GM12865 (cell line): Measurements from ENCODE around the gene PPBP.

Experiments
- DNase-seq: peaks from one replicate; pipeline ENCODE4 v3.0.0; 2010; ENCODE audit warnings: low read depth
- H3K4me3 ChIP-seq: 2 replicates; pipeline ENCODE4 v1.5.1; 2011; ENCODE audit warnings: mild to moderate bottlenecking, low read depth, low read length, control low read depth
- TF ChIP-seq, protein P1 (sequence below): IDR thresholded peaks from 2 replicates; pipeline ENCODE4 v1.5.1; 2011; ENCODE audit warnings: low read length, control low read depth, low read depth, inconsistent platforms; ENCODE audit not compliant: insufficient read depth; ENCODE audit errors: missing control alignments

Gene PPBP, protein sequence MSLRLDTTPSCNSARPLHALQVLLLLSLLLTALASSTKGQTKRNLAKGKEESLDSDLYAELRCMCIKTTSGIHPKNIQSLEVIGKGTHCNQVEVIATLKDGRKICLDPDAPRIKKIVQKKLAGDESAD

DNA sequence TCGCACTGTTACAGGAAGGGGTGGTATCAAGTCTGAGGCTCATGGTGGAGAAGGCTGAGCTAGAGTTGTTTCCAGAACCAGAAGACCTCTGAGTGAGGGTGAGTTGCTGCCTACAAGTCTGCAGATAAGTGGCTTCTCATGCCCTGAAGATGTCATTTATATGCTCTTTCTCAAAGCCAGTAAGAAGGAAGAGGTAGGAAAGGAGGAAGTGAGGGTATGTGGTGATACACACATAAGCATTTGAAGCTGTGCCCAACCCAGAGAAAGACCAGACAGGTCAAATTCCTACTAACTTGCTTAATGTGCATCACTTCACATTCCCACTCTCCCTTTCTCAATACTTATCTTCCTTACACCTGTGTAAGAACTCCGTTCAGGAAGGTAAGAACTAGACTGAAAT lies at the start of gene PPBP:
PPBP (minus strand) TSS at position 130 of the 400 bp plus-strand sequence; CDS start at position 43, 87 bp downstream.
- TF ChIP-seq, protein P1, sequence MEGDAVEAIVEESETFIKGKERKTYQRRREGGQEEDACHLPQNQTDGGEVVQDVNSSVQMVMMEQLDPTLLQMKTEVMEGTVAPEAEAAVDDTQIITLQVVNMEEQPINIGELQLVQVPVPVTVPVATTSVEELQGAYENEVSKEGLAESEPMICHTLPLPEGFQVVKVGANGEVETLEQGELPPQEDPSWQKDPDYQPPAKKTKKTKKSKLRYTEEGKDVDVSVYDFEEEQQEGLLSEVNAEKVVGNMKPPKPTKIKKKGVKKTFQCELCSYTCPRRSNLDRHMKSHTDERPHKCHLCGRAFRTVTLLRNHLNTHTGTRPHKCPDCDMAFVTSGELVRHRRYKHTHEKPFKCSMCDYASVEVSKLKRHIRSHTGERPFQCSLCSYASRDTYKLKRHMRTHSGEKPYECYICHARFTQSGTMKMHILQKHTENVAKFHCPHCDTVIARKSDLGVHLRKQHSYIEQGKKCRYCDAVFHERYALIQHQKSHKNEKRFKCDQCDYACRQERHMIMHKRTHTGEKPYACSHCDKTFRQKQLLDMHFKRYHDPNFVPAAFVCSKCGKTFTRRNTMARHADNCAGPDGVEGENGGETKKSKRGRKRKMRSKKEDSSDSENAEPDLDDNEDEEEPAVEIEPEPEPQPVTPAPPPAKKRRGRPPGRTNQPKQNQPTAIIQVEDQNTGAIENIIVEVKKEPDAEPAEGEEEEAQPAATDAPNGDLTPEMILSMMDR = no peak
- no peak for DNase-seq
- H3K4me3 ChIP-seq = no peak within 1 kb of the TSS

DNA sequence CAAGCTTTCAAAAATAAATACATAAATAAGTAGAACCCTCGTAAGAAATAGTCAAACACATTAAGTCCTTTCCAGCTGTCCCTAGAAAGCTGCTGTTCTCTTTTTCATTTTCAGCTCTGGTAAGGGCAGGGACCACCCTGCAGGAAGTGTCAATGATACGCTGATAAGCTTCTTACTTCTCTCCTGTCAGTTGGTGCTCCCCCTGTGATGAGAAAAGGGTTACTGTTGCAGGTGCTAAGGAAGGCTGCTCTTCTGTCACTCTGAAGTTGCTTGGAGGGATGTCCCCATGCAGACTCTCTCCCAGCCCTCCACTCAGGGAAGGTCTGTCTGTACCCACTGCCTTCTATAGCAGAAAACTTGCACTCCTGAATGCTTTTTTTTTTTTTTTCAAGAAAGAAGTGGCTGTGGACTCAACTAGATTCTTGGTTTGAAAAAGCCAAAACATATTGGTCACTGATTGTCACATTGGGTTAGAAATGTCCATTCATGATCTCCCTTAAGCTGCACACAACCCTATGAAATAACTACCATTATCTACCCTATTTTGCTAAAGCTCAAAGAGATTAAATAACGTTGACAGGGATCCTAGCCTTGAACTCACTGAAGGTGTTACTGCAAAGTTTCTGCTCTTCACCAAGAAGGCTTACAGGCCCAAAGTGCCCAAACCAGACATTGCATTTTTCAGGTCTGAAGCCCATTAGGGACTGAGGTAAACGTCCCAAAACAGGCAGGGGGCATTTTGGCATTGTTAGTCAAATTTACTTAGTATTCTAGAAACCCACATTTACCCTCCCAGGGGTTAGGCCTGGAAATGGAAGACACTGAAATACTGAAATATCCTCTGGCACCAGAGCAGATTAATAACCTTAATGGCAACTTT lies 49.3 kb upstream of the PPBP start:
- no peak overlapping the region for H3K4me3 ChIP-seq
- no peak for DNase-seq
- TF ChIP-seq, protein P1 = no peak

DNA sequence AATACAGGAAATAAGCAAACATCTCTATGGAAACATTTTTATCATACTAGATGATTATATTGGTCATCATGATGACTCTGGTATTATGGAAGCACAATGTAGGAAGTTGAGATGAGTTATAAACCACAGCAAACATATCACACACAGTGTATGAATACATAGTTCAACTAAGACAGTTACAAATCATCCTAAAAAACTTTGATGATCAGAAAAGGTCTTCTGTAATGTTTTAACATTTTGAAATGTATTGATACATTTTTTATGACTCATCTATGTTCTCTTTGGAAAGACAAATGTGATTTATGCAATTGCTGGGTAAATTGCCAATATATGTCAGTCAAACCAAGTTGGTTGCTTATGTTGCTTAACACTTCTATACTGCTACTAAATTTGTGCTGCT lies 45.7 kb upstream of the PPBP start:
- TF ChIP-seq, protein P1 = no peak
- H3K4me3 ChIP-seq = no peak overlapping the region
- DNase-seq = no peak

DNA sequence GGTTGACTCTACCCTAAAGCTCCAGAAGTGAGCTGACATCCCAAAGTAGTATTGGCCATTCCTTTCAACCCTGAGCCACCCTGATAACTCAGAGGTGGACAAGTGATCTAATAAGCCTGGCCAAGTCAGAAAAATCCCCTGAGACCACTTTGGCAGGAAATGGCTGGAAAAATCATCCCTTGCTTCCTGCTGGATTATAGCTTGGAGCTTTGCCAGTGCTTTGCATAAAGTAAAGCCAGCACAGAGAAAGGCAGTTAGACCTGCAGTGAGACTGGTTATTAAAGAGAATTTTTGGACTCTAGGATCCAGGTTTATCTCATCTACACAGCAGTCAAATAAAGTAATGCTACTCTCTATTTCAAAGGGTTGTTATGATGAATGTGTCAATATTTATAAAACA lies 44.1 kb upstream of the PPBP start:
- DNase-seq = no peak
- H3K4me3 ChIP-seq = no peak overlapping the region
- TF ChIP-seq, protein P1 = no peak

DNA sequence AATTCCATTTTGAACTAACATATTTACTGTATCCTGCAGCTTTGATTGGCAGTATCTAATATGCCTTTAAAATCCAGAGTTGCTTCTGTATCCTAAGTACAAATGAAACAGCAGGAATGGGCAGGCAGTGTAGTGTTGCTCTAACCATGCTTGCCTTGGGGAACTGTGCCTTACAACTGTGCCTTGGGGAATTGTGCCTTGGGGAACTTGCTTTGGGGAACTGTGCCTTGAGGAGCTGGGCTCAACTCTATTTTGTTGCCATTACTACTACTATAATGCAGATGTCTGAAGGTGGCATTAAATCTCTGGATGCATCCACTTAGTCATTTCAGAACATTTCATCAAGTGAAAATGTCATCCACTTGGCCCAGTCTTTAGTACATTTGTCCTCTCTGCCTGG lies 43.6 kb upstream of the PPBP start:
- DNase-seq = no peak
- no peak overlapping the region for H3K4me3 ChIP-seq
- TF ChIP-seq, protein P1 = no peak

DNA sequence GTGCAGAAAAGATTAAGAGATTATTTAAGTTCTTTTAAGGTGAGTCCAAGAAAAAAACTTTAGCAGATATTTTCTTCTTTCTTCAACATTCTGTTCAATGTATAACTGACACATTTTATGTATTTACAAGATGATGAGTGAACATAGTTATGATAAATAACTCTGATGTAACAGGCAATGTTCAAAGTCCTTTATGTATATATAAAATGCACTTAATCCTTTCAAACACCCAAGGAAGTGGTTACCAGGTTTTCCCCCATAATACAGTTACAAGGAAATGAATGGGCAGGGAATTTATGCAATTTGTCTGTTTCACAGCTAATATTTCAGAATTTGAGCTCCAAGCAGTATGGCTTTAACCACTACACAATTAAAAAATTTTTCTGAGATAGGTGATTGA lies 42.3 kb upstream of the PPBP start:
- no peak overlapping the region for H3K4me3 ChIP-seq
- TF ChIP-seq, protein P1 = no peak
- no peak for DNase-seq
